Measurements from ENCODE around the gene TUFT1. TPM values are rescaled to one million over a fixed set of nuclear protein-coding genes. Genes with fewer than 3 reads are reported as not detected.
A peak's percentile ranks its signal among the peaks of the same experiment; 100 is the strongest.

TUFT1 gene
- total and polyA plus RNA-seq, 2 of the 8 experiments (the other 6 are each of a cell fraction or from before 2014, with no cell fraction given): 7.3 to 10.4 TPM

- TF ChIP-seq ATF3 (IDR thresholded peaks at IDR 0.05; ENCODE audit: insufficient read depth, low read depth, low read length): 0 out of 2 replicates have a peak, but pooled peaks have one; percentile 43
- TF ChIP-seq SP1 (IDR thresholded peaks at IDR 0.05; ENCODE audit: low read depth, low read length): peak; percentile 43; the same call in 1 of the 2 replicates
- peak; percentile 99 for TF ChIP-seq TEAD4 (IDR thresholded peaks at IDR 0.05; ENCODE audit: low read depth, low read length)
- TF ChIP-seq KDM5A (IDR thresholded peaks at IDR 0.05; ENCODE audit: low read length): no peak
- TF ChIP-seq NRF1 (IDR thresholded peaks at IDR 0.05; ENCODE audit: low read depth, low read length): no peak
- TF ChIP-seq BRCA1 (IDR thresholded peaks at IDR 0.05; ENCODE audit: low read depth, low read length): no peak
- no peak for TF ChIP-seq CHD1 (IDR thresholded peaks at IDR 0.05; ENCODE audit: low read depth, low read length)
- no peak for TF ChIP-seq NANOG (IDR thresholded peaks at IDR 0.05; ENCODE audit: insufficient read depth, low read depth, low read length, poor library complexity, severe bottlenecking)
- TF ChIP-seq RBBP5 (IDR thresholded peaks at IDR 0.05; ENCODE audit: borderline replicate concordance, low read depth, low read length): 0 out of 2 replicates have a peak, but pooled peaks have one; percentile 36
- TF ChIP-seq RAD21 (IDR thresholded peaks at IDR 0.05 in 1 of 2, conservative IDR thresholded peaks at IDR 0.05 in 1 of 2; ENCODE audit: low read depth in 2 of 2, low read length in 2 of 2): no peak
- no peak for TF ChIP-seq HDAC2 (IDR thresholded peaks at IDR 0.05; ENCODE audit: borderline replicate concordance in 1 of 2, low read depth in 2 of 2, low read length in 2 of 2)
- TF ChIP-seq PHF8 (conservative IDR thresholded peaks at IDR 0.05; ENCODE audit: low read depth, low read length): no peak
- TF ChIP-seq E2F6 (IDR thresholded peaks at IDR 0.05): no peak
- TF ChIP-seq GTF2F1 (IDR thresholded peaks at IDR 0.05; ENCODE audit: borderline replicate concordance, low read depth, low read length): no peak
- TF ChIP-seq JUND (IDR thresholded peaks at IDR 0.05; ENCODE audit: low read length): peak; percentile 82
- peak; percentile 80 for TF ChIP-seq CEBPB (IDR thresholded peaks at IDR 0.05; ENCODE audit: low read depth, low read length)
- TF ChIP-seq SIX5 (IDR thresholded peaks at IDR 0.05; ENCODE audit: low read depth, low read length): no peak
- TF ChIP-seq SP2 (IDR thresholded peaks at IDR 0.05; ENCODE audit: low read length): no peak
- TF ChIP-seq BCL11A (IDR thresholded peaks at IDR 0.05; ENCODE audit: low read depth in 2 of 2, low read length in 2 of 2): no peak
- TF ChIP-seq CBX5 (IDR thresholded peaks at IDR 0.05; ENCODE audit: low read depth, low read length): no peak
- no peak for TF ChIP-seq EP300 (IDR thresholded peaks at IDR 0.05; ENCODE audit: borderline replicate concordance in 1 of 2, low read depth in 2 of 2, low read length in 2 of 2)
- TF ChIP-seq SIN3A (conservative IDR thresholded peaks at IDR 0.05 in 1 of 2, IDR thresholded peaks at IDR 0.05 in 1 of 2; ENCODE audit: low read depth in 1 of 2, low read length in 2 of 2): peak in 1 of 2 experiments; percentile 49; a peak in 1 of 4 replicates
Observed at GRCh38 chr1:151547119-151547899, 7.2 kb downstream of the TUFT1 start (continued).
